Inflammatory macrophage treated with lipopolysaccharide for 1 hour (primary cell): ENCODE measurements around the gene TBCD.
A peak's percentile ranks its signal among the peaks of the same experiment; 100 is the strongest.

Experiments used
- DNase-seq, 2 donors: peaks; one replicate each; pipeline ENCODE4 v3.0.0-alpha.2; 2020 to 2022

TBCD gene

DNA sequence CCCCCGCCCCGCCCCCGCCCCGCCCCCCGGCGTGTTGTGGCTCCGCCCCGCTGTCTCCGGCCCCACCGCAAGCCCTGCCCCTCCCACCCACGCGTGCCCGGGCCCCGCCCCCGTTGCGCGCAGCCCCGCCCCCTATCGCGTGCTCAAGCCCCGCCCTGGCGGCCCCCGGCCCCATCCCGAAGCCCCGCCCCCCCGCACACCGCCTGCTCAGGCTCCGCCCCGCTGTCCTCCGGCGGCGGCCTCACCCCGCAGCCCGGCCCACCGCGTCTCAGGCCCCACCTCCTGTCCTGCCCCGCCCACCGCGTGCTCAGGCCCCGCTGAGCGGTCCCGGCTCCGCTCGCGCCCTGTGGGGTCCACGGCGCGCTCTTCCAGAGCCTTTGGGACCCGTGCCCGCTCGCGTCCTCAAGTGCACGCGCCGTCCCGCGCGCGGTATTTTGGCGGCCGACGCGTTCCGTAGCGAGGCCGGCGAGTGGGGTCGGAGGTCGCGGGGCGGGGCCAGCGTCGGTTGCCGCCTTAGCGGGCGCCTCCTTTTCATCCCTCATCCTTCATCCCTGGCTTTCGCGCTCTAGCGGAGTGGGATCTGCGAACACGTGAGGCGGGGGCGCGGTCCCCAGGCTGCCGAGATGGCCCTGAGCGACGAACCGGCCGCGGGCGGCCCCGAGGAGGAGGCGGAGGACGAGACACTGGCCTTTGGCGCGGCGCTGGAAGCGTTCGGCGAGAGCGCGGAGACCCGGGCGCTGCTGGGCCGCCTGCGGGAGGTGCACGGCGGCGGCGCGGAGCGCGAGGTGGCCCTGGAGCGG is at the start of gene TBCD:
TBCD (plus strand) TSS at position 495 of the 800 bp plus-strand sequence; CDS start at position 624, 129 bp downstream.
- DNase-seq = peak; percentile 71 to 88

DNA sequence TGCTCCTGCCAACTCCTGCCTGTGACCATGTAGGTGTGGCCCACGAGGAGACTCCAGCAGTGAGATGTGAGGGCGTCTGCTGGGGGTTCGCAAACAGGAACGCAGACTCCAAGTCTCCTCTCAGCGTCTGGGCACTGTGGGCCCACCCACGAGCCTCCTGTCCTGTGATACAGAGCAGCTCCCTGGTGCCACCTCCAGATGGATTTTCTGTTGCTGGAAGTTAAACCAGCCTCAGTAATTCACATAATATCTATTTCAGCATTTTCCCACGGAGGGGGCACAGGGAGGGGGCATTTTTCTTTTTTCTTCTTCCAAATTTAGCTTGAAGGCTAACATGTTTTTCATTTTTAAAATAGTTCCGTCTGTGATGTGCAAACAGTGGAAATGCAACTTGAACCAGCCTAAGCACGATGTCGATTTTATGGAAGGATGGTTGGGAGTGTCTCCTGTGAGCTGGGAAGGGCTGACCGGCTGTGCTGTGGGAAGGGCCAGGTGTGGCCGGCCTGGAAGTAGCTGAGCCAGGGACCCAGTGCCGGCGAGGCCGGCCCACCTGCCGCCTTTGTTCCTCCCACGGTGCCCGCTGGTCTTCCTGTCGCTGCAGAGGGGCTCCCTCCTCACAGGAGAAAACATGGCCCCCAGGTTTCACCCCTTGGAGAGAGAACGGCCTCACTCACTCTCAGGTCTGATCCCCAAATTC is 49.5 kb upstream of the TBCD start:
- DNase-seq = peak in 1 of 2 donors; percentile 12

DNA sequence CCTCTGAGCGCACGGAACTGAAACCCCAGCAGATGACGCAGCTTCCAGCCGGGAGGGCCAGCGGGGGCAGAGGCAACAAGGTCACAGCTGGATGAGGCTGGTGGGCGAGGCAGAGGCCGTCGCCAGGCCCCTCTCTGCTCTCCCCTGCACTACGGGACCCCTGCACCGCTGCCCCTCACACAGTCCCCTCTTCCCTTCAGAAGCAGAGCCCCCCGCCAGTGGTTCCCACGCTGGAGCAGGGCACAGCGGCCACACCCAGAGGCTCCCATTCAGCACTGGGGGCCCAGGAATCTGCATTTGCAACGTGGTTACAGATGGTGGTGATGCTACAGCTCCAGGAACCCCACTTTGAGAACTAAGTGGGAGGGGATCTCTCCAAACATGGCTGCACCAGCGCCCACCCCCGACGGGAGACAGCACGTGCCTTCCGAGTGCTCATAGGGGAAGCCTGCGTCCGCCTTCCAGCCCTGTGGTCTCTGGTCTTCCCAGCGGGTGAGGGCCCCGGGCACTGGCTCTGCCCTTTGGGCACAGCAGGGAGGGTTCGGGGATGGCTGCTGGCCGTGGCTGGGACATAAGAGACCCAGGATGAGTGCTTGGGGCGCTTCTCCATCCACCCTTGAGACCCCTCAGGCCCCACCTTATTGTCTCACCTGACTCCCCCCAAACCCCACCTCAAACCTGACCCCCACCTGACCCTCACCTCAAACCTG is 48.7 kb upstream of the TBCD start:
- no peak for DNase-seq

DNA sequence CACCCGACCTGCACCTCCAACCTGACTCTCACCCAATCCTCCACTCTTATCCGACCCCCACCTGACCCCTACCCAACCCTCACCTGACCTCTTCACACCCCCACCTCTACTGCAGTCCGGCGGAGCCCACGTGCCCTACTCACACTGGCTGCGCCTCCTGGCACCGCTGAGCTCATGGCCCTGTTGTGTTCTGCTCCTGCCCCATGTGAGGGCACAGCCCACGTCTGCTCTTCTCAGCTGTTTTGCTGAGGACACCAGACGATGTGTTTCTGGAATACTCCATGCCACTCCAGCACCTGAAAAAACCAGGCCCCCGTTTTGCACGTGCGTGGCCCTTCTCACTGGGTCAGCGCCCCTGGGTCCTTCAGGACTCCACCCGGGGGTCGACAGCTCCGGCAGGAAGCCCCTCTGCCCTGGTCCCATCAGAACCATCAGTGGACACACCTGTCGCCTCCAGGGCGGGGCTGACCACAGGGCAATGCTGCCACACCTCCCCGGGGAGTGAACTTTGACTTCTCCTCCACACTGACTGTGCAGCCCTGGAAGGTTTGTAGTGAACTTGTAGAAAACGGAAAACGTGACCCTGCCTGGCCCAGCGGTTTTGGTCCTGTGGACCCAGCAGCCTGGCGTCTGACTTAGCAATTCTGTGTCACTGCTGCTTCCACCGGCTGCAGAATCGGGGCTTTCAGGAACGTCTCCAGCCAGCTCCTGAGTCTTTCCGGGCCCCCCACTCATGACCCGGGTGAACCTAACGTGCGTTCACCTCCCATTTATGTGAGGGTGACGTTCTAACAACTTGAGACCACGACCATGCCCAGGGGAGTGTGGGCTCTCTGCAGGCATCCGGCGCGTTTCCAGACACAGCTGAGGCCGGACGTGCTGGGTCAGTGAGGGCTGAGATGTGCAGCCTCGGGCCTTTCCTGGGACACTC is 47.7 kb upstream of the TBCD start:
- no peak for DNase-seq

DNA sequence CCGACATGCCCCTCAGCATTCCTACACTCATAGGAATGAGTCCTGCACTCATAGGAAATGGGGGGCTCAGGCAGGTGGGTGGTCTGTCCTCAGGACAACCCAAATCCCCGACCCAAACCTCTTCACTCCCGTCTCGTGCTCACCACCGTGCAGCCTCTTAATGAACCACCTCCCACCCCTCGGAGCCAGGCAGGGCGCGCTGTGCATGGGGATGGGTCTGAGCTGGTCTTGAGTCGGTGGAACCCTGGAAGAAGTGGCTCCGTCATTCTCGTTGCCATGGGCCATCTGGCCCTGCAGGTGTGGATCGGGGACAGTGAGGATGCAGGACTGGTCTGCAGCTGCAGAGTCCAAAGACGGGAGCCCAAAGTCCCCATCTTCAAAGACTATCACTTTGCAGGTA is 47.0 kb upstream of the TBCD start:
- DNase-seq = no peak

DNA sequence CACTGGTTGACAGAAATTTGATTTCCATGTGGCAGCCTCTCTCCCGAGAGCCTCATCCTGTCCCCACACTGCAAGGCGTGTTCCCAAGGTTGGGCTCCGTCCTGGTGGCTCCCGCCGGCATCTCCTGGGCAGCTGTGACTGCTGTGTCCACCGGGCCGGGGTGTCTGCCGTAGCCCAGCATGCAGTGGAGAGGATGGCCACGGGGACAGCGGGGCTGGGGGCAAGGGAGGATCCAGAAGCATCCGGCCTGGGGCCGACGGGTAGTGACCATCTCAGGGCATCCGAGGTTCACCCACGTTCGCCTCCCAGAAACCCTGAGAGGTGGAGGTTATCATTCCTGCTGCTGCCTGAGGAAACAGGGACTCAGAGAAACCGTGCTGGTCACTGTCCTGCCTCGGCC is 46.1 kb upstream of the TBCD start:
- DNase-seq = no peak

DNA sequence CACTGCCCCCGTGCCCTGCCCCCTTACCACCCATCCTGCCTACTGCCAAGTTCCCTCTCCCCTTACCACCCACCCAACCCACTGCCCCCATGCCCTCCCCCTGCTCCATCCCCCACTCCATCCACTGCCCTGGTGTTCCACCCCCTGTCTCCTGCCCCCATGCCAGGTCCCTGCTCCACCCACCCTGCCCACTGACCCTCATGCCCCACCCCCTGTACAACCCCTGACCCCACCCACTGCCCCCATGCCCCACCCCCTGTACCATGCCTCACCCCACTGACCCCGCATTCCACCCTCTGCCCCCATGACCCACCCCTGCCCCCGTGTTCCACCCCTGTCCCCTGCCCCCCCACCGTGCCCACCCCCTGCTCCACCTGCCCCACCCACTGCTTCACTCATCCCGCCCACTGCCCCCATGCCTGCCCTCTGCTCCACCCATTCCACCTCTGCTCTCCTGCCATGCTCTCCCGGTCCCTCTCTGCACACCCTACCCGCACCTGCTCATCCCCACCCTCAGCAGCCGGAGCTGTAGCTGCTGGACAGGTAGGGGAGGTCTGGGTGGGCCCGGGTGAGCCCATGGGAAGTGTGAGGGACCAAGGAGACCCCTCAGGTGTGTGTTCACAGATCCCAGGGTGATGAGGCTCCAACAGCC is 42.7 kb upstream of the TBCD start:
- DNase-seq = no peak

DNA sequence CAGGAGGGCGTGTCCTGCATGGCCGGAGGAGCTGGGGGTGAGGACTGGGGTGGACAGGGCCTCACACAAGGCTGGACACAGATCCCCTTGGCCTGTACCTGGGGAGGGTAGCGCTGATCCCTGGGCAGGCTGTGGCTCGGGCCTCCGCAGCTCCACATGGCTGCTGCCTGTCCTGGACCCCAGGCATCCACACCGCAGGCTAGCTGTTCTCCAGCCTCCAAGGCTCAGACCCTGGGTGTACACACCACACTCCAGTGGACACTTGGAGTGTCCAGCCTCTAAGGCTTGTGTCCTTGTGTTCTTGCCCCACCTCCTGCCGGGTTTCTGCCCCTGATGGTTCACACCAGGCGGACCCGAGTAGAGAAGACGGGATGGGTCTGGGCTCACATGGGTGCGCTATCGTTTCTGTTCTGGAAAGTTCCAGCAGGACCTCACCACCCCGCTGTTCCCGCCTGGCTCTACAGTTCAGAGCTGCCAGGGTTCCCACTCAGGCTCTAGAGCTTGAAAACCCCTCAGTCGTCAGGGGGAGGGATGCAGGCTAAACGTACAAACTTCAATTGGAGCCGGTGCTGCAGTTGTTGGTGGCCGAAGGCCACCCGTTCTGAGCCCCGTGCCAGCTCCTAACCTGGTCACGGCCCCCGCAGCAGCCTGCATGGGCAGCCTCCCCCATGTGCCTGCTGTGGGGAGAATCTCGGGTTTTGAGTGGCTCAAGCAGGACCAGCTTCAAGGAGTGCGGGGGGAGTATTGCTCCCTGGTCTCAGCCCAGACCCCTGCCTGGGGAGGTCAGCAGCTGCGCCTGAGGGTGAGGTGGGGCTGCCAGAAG is 42.0 kb upstream of the TBCD start:
- no peak for DNase-seq

DNA sequence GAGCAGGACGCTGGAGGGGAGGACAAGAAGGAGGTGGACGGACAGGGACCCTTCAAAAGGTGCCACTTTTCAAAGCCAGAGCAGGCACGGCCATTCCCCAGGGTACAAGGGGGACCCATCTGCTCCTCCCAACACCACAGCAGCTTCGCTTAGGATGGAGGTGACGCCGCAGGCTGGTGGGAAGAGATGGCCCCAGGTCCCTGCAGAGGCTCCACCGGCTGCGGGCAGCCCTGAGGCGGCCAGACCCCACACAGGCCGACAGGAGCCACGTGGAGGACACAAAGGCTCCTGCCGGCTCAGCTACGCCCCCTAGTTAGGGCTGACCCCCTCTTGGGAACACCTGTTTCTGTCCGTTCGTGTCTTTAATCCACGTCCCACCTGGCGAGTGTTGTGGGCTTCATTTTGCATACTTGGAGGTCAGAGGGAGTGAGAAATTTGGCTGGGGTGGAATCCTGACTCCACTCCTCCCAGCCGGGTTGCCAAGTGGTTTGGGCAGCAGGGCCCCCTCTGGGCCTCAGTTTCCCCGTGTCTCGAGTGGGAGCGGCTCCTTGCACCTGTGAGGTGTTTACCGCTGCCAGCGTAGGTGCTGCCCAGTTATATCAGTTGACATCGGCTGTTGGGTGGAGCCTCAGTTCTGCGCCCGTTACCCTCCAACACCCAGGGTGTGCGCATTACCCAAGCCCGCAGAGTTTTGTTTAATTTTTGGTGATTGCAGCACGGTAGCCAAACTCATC is 41.2 kb upstream of the TBCD start:
- no peak for DNase-seq

DNA sequence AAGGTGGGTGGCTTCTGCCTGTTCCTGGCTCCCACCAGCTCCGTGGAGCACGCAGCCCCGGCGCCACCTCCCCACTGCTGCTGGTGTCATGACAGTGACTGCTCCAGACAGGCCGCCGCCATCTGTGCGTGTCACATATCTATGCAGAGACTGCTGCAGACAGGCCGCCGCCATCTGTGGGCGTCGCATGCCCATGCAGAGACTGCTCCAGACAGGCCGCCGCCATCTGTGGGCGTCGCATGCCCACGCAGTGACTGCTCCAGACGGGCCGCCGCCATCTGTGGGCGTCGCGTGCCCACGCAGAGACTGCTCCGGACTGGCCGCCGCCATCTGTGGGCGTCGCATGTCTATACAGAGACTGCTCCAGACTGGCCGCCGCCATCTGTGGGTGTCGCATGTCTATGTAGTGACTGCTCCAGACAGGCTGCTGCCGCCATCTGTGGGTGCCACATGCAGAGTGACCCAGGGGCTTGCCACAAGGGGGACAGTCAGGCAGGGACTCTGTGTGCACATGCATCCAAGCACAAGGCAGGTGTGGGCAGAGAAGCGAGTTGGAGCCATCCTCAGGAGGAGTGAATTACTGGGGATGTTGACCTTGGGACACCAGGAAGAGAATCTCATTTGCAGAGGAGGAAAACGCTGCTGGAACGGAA is 38.7 kb upstream of the TBCD start:
- no peak for DNase-seq

DNA sequence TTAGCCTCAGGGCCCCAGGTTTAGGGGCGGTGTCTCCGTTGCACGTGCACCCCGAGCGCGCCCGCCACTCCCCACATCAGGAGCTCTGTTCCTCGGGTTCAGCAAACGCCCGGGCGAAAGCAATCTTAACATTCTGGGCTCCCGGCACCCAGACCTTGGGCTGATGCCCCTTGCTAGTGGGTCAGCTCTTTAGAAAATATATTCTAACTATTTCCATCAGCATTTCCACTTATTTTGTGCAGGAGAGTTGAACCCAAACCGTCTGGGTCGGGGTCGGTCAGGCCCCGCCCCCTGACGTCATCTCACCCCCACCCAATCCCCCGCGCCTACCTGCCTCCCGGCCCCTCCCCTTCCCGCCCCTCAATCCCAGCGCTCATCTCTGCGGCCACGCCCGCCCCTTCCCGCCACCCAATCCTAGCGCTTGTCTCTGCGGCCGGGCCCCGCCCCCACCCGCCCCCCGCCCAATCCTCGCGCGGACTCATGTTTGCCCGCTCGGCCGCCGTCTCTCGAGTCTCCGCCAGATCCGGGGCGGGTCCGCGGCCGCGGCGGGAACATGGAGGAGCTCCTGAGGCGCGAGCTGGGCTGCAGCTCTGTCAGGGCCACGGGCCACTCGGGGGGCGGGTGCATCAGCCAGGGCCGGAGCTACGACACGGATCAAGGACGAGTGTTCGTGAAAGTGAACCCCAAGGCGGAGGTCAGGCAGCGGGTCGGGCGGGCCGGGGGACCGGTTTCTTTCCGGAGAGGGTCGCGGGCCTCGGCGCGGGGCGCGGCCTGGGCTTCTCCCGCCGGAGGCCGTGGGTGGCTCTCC is 35.5 kb upstream of the TBCD start, which contains the start of gene FN3KRP:
FN3KRP (plus strand) TSS at position 504 of the 808 bp plus-strand sequence; CDS start at position 554, 50 bp downstream.
- DNase-seq = peak; percentile 89 to 93

DNA sequence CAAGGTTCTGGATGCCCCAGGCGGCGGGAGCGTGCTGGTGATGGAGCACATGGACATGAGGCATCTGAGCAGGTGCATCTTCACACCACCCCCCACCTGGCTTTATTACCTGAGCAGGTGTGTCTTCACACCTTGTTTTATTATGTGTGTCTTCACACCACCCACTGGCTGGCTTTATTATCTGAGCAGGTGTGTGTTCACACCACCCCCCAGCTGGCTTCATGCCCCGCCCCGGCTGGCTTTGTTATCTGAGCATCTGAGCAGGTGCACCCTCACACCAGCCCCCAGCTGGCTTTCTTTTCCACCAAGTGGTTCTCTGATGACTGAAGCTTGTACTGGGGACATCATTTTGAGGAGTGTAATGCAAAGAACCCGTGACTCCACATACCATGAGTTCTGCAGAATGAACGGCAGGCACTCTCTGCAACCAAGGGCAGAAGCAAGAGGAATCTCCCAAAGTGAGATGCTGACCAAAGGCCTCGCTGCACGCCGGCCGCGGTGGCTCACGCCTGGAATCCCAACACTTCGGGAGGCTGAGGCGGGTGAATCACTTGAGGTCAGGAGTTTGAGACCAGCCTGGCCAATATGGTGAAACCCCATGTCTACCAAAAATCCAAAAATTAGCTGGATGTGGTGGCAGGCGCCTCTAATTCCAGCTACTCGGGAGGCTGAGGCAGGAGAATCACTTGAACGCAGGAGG is 32.7 kb upstream of the TBCD start:
- DNase-seq = no peak

DNA sequence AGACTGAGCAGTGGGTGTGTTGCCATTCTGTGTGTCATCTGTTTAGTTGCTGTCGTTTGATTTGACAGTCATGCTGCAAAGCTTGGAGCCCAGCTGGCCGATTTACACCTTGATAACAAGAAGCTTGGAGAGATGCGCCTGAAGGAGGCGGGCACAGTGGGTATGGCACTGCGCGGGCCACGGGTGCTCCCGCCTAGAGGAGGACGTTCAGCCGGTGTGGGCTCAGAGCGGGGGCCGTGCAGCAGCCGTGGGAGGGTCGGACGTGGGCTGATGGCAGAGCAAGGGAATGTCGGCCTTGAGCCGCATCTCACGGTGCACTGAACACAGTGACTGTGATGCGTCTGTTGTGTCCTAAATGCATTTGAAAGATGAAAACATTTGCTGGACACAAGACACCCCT is 31.7 kb upstream of the TBCD start:
- no peak for DNase-seq

DNA sequence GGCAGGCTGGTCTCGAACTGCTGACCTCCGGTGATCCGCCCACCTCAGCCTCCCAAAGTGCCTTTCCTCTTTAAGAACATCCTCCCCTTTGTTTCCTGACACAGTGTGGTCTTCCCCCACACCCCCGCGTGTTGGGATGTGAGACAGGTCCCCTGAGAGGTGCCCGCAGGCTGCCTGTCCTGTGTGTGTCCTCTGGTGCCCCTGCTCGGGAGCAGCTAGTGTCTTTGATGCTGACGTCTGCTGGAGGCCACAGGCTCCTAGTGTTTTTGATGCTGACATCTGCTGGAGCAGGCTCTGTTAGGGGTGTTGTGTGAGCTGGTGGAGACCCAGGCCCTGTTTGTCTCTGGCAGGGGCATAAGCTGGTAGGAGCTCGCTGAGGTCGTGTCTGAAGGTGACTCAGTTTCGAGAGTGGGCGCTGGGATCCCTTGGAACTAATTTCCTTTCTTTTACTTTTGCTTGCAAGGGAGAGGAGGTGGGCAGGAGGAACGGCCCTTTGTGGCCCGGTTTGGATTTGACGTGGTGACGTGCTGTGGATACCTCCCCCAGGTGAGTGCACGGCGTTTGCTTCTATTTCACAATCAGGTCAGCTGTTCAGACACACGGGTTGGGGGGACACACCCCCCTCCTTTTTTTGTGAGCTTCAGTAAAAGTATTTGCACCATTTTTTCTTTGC is 29.4 kb upstream of the TBCD start:
- DNase-seq = no peak

DNA sequence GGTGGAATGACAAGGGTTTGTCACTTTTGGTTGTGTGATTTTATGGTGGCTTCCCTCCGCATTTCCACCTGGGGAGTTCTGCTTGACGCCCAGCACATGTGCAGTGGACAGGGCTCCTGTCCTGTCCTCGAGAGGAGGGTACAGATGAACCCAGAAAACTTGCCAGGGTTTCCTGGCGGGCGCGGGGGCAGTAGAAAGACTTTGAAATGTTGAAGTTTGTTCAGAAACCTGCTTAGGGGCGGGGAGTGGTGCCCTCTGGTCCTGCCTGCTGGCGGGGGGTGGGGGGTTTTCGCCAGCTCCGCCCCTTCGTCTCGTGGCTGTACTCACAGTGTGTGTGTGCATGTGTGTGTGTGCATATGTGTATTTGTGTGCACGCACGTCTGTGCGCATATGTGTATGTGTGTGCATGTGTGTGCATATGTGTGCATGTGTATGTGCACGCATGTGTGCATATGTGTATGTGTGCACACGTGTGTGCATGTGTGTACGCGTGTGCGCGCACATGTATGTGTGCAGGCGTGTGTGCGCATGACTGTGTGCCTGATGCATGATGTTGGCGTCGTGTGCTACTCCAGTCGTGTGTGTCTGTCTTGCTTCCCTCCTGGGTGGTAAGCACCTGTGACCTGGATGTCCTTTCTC is 28.6 kb upstream of the TBCD start:
- DNase-seq = no peak

DNA sequence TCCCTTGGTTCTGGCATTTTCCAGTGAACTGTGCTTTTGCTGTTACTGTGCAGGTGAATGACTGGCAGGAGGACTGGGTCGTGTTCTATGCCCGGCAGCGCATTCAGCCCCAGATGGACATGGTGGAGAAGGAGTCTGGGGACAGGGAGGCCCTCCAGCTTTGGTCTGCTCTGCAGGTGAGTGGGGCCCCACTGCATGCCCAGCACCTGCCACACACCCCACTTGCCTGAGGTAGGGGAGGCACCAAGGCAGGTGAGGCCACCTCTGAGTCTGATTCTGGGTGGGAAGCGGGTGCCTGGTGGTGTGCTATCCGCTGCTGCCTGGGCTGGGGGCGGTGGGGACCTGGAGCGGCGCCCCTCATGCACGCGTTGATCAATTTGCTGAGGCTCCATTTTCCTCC is 25.4 kb upstream of the TBCD start:
- no peak for DNase-seq
